Inferior parietal cortex (tissue), 1 donor: ENCODE results near the gene ANTXR1.
A peak's percentile ranks its signal among the peaks of the same experiment; 100 is the strongest.

Source experiments
- DNase-seq: peaks from one replicate; pipeline ENCODE4 v3.0.0-alpha.2; 2016; ENCODE audit errors: extremely low spot score

ANTXR1 gene

DNA sequence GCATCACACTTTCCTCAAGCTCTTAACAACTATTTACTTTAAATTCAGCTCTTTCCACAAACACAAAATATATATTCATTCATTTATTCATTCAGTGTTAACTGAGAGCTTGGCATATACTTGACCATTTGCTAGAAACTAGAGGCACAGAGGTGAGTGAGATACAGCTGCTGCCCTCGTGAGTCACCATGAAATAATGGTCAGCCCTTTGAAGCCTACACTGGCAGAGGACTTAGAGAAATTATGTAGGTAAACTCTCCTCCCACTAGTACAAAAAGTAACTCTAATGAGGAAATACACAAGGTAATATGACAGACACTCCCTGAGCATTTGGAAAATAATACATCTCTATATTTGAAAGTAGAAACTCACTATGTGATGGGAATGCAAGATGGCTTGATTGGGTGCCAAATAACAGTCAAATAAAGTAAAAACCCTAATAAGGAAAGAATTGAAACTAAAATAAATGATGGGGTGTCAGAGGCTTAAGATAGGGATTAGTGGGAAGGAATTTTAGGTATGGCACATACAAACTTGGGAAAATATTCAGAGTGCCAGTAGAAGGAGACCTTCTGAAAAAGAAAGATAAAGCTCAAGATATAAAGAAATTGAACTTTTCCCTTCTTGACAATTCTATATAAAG lies 61.1 kb downstream of the ANTXR1 start:
- no peak for DNase-seq

DNA sequence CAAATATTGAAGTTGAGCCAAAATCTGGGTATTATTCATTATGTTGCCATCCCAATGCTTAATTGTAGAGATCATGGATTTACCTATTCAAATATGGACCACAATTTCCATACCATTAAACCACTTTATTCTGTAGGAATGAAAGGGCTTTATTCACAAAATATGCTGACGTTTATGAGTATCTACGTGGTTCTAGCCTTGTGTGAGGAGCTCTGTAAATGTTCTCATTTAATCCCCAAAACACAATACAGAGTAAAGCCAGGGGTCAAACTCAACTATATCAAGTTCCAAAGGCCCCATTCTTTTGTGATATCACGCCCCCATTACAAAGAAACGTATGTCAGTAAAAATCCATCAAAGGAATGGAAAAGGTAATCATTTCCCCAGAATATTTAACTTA lies 61.9 kb downstream of the ANTXR1 start:
- DNase-seq, result no peak

DNA sequence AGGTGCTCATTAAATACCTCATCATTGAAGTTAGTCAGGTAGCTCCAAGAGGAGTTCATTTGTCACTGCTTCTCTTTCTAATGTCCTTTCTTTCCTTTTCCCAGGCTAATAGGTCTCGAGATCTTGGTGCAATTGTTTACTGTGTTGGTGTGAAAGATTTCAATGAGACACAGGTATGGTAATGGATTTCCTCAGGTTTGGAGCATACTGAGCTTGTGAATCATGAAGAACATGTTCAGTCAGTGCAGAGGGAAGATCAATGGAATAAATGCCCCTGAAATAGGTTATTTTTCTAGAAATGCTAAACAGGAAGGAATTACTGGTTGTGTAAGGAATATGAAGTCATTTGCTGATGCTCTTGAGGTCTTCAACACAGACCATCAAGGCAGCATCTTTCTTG lies 62.5 kb downstream of the ANTXR1 start:
- no peak for DNase-seq

DNA sequence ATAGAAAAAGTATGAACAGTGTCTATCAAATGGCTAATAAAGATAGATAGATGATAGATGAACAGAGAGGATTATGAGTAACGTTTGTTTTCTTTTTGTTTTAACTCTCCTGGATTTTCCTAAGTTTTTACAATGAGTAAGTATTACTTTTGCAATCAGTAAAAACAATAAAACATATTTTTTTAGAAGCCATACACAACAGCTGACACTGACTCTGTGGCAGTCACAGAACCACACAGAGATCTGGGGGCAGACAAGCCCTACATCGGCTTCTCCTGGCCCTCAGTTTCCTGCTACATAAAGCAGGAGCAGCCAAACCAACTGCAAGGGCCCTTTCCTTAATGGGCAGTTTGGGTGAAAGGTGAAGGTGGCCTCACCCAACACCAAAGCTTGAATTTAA lies 63.6 kb downstream of the ANTXR1 start:
- DNase-seq, result no peak

DNA sequence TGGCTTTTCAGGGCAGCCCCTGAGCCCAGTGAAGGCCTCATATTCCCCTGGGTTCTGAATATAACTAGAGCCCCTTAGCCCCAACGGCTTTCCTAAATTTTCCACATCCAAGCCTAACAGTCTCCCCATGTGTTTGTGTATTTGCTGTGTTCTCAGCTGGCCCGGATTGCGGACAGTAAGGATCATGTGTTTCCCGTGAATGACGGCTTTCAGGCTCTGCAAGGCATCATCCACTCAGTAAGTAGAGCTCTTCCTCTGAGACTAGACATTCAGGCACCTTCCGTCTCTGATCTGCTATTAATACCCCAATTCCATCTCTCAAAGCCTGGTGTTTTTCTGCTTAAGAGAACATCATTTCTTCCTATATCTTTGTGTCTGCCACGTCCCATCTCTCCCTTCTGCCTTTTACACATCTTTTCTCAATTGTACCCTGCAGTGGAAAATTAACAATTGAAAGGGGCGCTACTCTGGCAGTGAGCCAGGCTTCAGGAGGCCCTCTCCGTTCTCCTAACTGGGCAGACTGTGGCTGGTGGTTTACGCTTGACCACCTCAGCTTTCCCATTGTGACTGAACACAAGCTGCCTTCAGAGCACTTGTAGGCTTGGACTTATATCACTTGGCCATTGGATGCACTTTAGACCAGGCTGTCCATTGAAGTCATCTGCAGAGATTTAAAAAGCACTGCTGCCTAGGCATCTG lies 64.4 kb downstream of the ANTXR1 start:
- no peak for DNase-seq

DNA sequence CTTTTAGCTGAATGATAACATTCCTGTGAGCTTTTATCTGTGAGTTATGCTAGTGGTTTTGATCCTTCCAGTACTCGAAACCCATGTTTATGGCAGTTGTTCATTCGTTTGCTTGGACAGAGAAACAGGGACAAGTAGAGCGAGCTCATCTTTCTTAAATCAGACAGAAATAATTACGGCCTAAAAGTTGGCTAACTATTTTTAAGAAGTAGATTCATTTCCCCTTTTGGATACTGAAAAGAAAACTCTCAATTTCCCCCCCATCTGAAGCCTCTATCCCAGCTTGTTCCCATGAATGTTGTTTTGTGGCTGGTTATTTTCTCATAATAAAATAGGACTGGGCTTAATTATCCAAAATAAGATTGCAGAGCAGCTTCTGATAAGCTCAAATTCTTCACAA lies 67.1 kb downstream of the ANTXR1 start:
- no peak for DNase-seq

DNA sequence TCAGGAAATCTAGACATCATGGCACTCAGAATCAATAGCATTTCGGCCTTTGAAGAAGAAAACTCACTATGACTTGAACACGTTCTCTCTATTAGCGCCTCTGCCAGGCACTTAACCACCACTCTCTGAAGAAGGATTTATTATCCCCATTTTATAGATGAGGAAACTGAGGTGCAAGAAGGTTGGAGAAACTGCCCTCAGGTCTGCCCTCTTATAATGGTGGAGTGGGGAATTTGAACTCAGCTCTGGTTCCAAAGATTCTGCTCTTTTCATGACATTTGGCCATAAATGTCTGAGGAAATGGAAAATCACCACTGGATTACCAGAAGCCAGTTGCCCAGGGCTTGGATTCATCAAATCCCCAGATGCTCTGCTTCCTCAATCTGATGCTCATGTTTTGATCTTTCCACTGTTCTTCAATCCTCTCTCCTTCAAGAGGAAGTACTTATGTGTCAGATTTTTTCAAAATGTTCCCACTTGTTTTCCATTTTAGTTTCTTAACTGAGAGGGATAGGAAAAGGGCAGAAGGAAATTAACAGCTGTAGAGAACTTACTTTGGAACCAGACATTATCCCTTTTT lies 68.1 kb downstream of the ANTXR1 start:
- DNase-seq, result no peak

DNA sequence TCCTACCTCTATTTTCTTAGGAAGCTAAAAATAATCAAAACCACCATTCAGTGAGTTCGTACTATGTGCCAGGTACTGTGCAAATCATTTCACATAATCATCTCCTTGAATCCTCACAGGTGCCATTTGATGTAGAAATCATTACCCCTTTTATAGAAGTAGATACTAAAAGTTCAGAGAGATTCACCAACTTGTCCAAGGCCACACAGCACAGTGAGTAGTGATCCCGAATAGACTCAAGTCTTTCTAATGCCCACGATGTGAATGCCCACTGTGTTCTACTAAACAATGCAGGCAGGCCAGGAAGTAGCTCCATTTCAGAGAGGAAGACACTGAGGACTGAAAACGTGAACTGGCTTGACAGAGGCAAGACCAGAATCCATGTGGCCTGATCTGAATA lies 68.8 kb downstream of the ANTXR1 start:
- DNase-seq, result no peak

DNA sequence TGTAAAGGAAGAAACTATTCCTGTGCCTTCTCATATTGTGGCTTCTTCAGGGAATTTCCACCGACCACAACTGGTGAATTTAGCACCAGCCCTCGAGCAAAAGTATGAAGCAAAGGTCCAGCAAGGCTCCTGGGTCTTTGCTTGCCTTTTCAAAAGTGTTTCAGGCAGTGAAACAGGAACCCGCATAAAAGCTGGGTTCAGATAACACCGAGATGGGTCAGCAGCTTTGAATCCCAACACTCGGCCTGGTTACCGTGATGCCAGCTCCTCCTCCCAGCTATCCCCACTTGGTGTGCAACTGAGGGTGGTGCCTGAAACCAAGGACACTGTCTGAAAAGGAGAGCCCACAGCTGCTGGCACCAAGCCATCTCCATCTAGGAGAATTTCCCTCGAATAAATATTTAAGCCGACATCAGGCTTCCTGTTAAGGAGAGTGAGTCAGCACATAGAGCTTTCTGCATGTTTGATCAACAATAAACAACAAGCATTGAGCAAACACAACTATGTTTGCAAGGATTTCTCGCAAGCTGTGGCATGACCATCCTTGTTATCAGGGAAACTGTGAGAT lies 69.5 kb downstream of the ANTXR1 start:
- DNase-seq, result no peak

DNA sequence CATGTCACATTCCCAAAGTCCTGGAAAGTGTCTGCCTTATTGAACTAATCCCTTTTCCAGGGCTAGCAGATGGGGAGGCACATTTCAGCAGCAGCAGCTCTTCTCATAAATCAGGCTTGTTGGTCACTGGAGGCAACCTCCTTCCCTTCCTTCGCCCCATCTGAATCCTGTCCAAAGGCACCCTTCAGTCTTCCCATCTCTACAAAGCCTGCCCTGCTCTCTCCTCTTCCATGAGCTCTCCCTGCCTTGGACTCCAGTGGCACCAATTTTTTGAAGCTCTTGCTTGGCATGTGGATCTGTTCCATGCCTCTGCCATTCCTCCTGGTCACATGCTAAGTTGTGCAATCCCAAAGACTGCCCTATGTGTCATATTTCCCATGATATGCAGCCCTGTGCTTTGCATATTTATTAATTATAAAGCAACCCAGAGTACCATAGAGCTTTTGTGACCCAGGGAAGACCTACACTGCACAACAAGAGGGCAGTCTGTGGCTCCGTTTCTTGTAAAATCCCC lies 70.3 kb downstream of the ANTXR1 start:
- no peak for DNase-seq

DNA sequence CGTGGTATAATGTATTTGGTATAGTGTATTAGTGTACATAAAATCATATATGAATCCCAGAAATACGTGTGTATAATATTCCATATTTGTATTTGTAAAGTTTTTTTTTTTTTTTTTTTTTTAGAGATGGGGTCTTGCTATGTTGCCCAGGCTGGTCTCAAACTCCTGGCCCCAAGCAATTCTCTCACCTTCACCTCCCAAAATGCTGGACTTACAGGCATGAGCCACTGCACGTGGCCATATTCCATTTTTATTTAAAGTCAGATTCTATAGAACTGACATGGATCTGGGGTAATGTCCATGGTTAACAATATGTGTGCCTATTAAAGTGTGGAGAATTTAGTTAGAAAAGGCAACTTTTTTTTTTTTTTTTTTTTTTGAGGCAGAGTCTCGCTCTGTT lies 71.5 kb downstream of the ANTXR1 start:
- no peak for DNase-seq

DNA sequence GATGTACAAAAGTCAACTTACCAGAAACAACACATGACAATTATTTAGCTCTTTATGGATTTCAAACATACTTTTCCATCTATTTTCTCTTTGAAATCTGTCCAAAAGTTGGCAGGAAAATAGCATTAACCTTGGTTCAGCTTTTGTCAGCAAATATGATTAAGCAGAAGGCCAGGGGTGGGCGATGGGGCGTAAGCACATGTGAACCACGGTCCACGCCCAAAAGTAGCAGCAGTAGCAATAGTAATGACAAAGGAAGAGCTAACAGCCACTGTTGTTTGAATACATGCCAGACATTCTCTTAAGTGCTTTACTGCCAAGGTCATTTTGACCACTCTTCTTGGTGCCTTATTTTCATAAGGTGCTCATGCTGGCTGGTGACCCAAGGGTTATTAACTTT lies 73.5 kb downstream of the ANTXR1 start:
- DNase-seq, result no peak

DNA sequence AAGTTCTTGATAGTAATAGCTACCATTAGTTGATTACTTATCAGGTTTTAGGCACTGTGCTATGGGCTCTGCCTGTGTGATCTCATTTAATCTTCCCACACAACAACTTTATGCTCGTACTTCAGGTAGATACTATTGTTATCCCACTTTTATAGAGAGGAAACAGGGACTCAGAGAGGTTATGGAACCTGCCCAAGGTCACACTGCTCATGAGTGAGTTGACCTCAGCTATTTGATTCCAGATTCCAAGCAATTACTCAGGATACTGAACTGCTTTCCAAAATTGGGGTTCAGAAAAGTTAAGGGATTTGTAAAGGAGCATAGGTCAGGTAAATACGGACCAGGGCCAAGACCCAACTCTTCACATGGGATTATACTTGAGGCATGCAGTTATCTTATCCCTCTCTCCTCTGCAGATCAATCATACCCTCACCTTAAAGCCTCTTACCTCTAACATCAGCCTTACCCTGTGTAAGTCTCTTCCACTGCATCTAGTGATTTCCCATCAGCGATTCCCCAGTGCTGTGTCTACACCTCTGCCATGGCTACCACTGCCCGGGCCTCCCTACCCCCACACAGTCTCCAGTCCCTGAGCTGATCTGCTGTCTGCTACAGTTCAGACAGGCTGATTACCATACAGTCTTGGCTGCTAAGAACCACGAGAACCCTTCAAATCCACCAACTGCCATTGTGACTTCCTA lies 74.4 kb downstream of the ANTXR1 start:
- no peak for DNase-seq

DNA sequence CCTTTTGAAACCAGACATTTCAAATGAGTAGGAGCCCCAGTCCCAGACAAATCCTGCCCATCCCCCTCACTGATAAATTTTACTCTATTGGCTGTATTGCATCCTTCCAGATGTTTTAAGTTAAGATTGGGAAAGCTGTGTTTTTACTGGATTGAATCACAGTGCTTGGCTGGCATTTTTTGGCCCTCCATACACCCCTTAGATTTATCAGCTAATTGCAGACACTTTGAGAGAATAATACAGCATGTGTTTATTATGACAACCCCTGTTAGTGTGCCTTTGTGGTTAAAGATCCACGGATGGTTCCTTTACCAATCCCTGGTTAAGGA lies 74.9 kb downstream of the ANTXR1 start:
- DNase-seq, result no peak

DNA sequence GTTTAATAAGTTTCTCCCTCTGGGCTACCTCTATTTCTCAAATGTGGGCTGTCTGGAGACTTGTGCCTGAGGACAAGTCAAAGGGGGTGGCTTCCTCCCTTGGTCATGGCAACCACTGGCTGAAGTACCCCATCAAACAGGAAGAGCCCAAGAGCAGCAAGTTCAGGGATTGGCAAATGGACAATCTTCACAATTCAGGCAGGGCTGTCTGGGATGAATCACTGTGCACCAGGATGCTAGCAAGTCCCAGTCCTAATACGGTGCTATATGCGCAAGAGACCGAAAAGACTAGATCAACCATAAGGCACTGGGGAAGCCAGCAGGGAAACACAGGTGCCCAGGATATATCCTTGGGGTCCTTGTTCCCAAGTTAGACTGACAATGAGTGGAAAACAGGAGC lies 75.5 kb downstream of the ANTXR1 start:
- DNase-seq, result no peak

DNA sequence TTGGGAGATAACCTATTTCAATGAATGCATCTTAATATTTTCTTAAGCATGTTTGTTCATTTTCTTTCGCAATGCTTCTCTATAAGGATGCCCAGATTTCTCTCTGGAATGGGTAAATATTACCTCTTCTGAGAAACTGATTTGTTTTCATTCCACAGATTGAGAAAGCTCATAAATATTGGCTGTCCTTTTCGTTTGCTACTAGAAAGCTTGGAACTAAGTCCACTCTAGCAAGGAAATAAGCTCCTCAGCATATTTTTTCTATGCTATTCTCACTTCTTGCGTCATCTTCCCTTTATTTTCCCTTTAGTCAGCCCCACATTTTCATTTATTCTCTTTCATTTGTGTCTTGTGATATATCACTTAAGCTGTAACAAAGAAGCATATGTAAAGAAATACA lies 76.3 kb downstream of the ANTXR1 start:
- DNase-seq, result no peak

DNA sequence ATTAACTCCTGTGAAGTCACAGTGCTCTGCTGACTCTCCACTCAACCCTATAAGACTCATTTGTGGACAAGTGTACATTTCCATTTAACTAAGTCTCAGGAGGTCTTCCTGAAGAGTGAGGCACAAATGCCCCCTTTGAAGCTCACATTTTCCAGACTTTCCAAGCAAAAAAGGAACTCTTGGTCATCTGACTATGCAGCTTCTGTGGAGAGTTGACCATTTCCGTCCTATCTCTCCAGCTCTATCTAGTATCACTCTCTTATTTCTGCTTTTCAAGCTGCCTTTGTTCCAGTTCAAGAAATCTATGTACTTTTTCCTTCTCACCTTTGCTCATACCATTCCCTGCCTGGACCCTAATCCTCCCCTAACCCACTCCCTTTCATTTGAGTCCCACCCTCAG lies 77.0 kb downstream of the ANTXR1 start:
- no peak for DNase-seq

DNA sequence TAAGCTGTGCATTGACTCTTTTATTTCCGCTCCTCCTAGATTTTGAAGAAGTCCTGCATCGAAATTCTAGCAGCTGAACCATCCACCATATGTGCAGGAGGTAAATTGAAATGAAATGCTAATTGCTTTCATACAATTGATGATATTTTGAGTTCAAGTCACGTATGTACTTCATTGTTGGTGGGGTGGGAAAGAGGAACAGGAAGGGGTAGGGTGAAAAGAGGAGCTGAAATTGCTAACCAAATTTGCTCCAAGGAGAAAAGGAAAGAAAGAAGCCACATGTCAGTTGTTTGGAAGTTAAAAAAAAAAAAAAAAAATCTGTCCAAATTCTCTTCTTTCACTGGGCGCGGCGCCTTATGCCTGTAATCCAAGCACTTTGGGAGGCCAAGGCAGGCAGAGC lies 77.8 kb downstream of the ANTXR1 start:
- DNase-seq, result no peak

DNA sequence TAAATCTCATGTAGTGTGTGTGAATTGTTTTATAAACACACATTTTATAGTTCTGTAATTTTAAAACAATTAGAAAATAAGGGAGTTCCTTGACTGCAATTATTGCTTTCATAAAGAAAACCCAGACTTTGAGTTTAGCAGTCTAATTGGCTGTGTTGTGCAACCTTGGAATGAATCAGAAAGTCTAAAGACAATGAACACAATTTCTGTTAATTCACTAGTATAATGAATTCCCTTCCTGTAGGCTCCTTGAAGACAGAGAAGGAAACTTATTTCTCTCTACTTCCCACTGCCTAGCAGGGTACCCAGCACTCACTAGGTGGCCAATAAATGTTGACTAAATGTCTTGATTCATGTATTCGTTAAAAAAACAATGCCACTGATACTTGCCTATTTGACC lies 79.9 kb downstream of the ANTXR1 start:
- DNase-seq, result no peak

DNA sequence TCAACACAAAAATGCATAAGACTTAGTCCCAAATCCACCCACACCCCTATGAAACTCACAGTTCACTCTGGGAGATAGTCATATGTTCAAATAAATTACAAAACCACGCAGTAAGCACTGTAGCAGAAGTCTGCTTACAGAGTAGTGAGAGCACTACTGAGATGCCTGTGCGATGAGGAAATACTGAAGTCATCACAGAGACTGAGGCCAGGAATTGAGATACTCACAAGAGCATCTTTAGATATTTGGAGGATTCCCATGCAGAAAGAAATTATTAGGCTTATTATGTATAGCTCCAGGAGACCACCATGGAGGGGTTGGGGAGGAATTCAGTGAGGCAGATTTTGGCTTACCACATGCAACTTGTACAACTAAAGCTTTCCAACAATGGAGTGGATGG lies 82.3 kb downstream of the ANTXR1 start:
- peak; percentile 20 for DNase-seq

DNA sequence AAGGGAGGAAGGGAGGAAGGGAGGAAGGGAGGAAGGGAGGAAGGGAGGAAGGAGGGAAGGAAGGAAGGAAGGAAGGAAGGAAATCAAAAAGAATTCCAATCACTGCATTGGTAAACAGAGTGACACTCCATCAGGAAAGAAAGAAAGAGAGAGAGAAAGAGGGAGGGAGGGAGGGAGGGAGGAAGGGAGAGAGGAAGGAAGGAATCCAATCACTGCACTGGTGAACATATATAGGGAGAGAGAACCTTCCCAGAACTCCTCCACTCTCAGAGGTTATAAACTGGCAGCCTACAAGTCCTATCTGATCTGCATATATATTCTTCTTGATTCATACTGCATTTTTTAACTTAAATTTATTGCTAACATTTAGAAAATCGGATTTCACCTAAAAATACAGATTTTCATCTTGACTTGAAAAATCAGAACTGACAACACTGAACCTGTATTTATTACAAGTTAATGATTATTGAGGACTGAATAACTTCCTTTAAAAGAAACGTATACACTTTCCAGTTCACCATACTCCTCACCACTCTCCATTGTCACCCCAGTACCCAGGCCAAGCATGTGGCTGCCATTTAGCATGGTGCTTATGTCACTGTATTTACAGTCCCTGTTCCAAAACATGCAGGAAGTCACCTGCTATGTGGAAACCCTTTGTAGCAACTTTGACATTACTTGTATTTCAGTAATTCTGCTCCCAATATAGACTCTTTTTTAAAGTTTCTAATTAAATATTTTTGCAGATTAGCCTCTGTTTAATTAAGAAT lies 83.5 kb downstream of the ANTXR1 start:
- DNase-seq, result no peak

DNA sequence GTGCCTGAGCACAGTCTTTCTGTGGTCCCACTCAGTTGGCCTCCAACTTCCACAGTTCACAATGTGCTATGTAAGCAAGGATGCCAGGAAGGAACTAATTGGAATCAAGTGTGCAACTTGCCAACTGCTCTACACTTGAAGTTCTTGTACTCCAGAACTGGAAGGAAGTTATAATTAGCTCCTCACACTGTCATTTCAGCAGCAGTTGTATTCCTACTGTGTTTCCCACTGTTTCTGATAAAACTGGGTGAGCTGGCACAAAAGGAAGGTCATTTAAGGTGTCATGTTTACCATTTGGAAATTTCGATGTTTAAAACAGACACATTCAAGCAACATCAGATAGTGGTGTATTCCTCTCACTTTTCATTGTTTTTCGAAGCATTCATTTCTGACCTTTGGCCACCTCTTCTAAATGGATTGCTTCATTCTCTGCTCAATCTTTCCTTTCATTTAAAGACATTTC lies 84.2 kb downstream of the ANTXR1 start:
- DNase-seq, result peak; percentile 59
